Endothelial cell of umbilical vein (primary cell): ENCODE results near the gene GRIA4. TPM values are rescaled to one million over a fixed set of nuclear protein-coding genes. Genes with fewer than 3 reads are reported as not detected.

Experiments
- BruUV-seq: library from RNA; stranded (reverse); fragments of 400-500 nt; replicated peaks from 2 replicates; lab custom pipeline; 2021; lab: Mats Ljungman, UMichigan
- CTCF ChIA-PET: fragments of 300-600, 350-600 bp; sonication (Branson Sonifier 250); formaldehyde crosslinking; loops from one replicate; lab custom pipeline; 2021; ENCODE audit warnings: antibody characterized with exemption, inconsistent platforms; lab: Charles Lee
- POLR2A ChIA-PET: fragments of 300-600, 350-600 bp; sonication (Branson Sonifier 250); formaldehyde crosslinking; loops from one replicate; lab custom pipeline; 2021; ENCODE audit warnings: antibody characterized with exemption, inconsistent platforms; lab: Charles Lee
- DNase-seq: peaks from one replicate; pipeline ENCODE4 v3.0.0-alpha.2; 2011; ENCODE audit warnings: low read depth, low spot score
- FAIRE-seq: peaks from 2 replicates; lab custom pipeline; 2011; peaks lifted over from hg19 to GRCh38; lab: Jason Lieb, UNC
- H2AFZ ChIP-seq: 2 replicates; pipeline ENCODE4 v1.6.0; 2012; ENCODE audit warnings: low read depth, low read length, control low read depth, inconsistent platforms
- H3K27ac ChIP-seq: 2 replicates; pipeline ENCODE4 v1.5.1; 2011; ENCODE audit warnings: low read depth, mild to moderate bottlenecking, control low read depth, low read length, moderate library complexity; ENCODE audit not compliant: insufficient read depth
- H3K27me3 ChIP-seq, 2 experiments: 2 replicates each; pipeline versions ENCODE4 v1.6.0 to v1.6.1; 2011; ENCODE audit warnings: low read length in 2 of 2, mixed read lengths in 1 of 2; ENCODE audit not compliant: control insufficient read depth in 2 of 2, insufficient read depth in 2 of 2
- H3K36me3 ChIP-seq, 2 experiments: 2 replicates in 1 of 2; 3 replicates in 1 of 2; pipeline ENCODE4 v1.5.1; 2011; ENCODE audit warnings: low read length in 2 of 2, mild to moderate bottlenecking in 1 of 2, moderate library complexity in 1 of 2; ENCODE audit not compliant: control insufficient read depth in 2 of 2, insufficient read depth in 2 of 2; ENCODE audit errors: extremely low read depth in 1 of 2
- H3K4me1 ChIP-seq: 3 replicates; pipeline ENCODE4 v1.5.1; 2011; ENCODE audit warnings: mild to moderate bottlenecking, low read length; ENCODE audit not compliant: control insufficient read depth, insufficient read depth; ENCODE audit errors: extremely low read depth
- H3K4me2 ChIP-seq: 2 replicates; pipeline ENCODE4 v1.6.1; 2011; ENCODE audit warnings: low read length, control low read depth, mixed read lengths; ENCODE audit not compliant: insufficient read depth
- H3K4me3 ChIP-seq, 3 experiments: fragments of 200-600 bp in 1 of 3; sonication (generic), shearing (Covaris generic) in 1 of 3; replicated peaks in 1 of 3; 2 replicates each; pipeline ENCODE4 v1.5.1; 2011 to 2016; ENCODE audit warnings: control low read depth in 3 of 3, low read length in 3 of 3, mild to moderate bottlenecking in 2 of 3, inconsistent platforms in 1 of 3, low read depth in 1 of 3, moderate library complexity in 1 of 3; ENCODE audit not compliant: insufficient read depth in 1 of 3
- H3K79me2 ChIP-seq: 2 replicates; pipeline ENCODE4 v1.6.0; 2012; ENCODE audit warnings: low read length, inconsistent platforms; ENCODE audit not compliant: control insufficient read depth, insufficient read depth
- H3K9ac ChIP-seq: replicated peaks from 2 replicates; pipeline ENCODE3; 2011; ENCODE audit warnings: low read length, control low read depth; ENCODE audit not compliant: insufficient read depth; ENCODE audit errors: extremely low read depth
- H3K9me1 ChIP-seq: replicated peaks from 3 replicates; pipeline ENCODE4 v1.6.0; 2011; ENCODE audit warnings: mild to moderate bottlenecking, low read length; ENCODE audit not compliant: control insufficient read depth, insufficient read depth; ENCODE audit errors: extremely low read depth
- H3K9me3 ChIP-seq: replicated peaks from 2 replicates; pipeline ENCODE4 v1.5.1; 2012; ENCODE audit warnings: low read length, inconsistent platforms; ENCODE audit not compliant: control insufficient read depth, insufficient read depth
- H4K20me1 ChIP-seq: replicated peaks from 2 replicates; pipeline ENCODE3; 2011; ENCODE audit warnings: mild to moderate bottlenecking, low read length; ENCODE audit not compliant: control insufficient read depth, insufficient read depth; ENCODE audit errors: extremely low read depth
- EZH2 ChIP-seq: IDR thresholded peaks from 2 replicates; pipeline ENCODE4 v1.6.1; 2012; ENCODE audit warnings: borderline replicate concordance, low read depth, mild to moderate bottlenecking, moderate library complexity, low read length, inconsistent platforms; ENCODE audit not compliant: severe bottlenecking
- FOS ChIP-seq: IDR thresholded peaks from 2 replicates; pipeline ENCODE4 v1.6.1; 2011; ENCODE audit warnings: mild to moderate bottlenecking, low read length, moderate library complexity, borderline replicate concordance; ENCODE audit not compliant: insufficient read depth
- GATA2 ChIP-seq: IDR thresholded peaks from 2 replicates; pipeline ENCODE4 v1.7.0; 2011; ENCODE audit warnings: low read depth, mild to moderate bottlenecking, moderate library complexity, mixed read lengths, low read length; ENCODE audit not compliant: insufficient read length, insufficient read depth
- JUN ChIP-seq: IDR thresholded peaks from 2 replicates; pipeline ENCODE4 v1.6.1; 2011; ENCODE audit warnings: borderline replicate concordance, low read depth; ENCODE audit not compliant: insufficient read length, insufficient read depth
- MYC ChIP-seq: IDR thresholded peaks from one replicate; pipeline ENCODE4 v1.6.1; 2011; ENCODE audit warnings: mild to moderate bottlenecking, low read depth, low read length
- POLR2A ChIP-seq: IDR thresholded peaks from 2 replicates; pipeline ENCODE4 v1.6.1; 2012; ENCODE audit warnings: low read depth, mild to moderate bottlenecking, control low read depth, low read length
- POLR2AphosphoS5 ChIP-seq: IDR thresholded peaks from 2 replicates; pipeline ENCODE4 v1.6.1; 2012; ENCODE audit warnings: low read depth, mild to moderate bottlenecking, control low read depth, low read length, moderate library complexity; ENCODE audit not compliant: insufficient read depth
- dilution Hi-C: fragments of 300-500 bp; cut with MboI; formaldehyde crosslinking; loops from one replicate; pipeline ENCODE4 v1.15.0; 2019; ENCODE audit warnings: low sequenced_read_pairs; ENCODE audit not compliant: extremely low pct_ligation_motif_present
- intact Hi-C: fragments of 100-400 bp; cut with micrococcal nuclease; formaldehyde crosslinking; loops from one replicate; pipeline ENCODE4 v1.10.0; 2022
- polyA plus RNA-seq, 4 experiments: library from polyadenylated mRNA; depleted of rRNA in 3 of 4; stranded (reverse) in 3 of 4; unstranded in 1 of 4; fragments of >200 nt; gene quantifications; 2 replicates each; pipeline versions ENCODE4 v1.2.1 to v1.2.3, GENCODE V29; 2011 to 2012; ENCODE audit warnings: missing spikeins in 1 of 4
- total RNA-seq: library from RNA; stranded (reverse); gene quantifications from 2 replicates; pipeline ENCODE4 v1.2.3, GENCODE V29; 2021
- TF ChIP-seq, protein P1 (sequence below): IDR thresholded peaks from 2 replicates; pipeline ENCODE4 v1.6.1; 2011; ENCODE audit not compliant: insufficient read depth, insufficient read length
- TF ChIP-seq, protein P2 (sequence below), 2 donors: IDR thresholded peaks; 1 replicate in 1 of 2; 2 replicates in 1 of 2; pipeline ENCODE4 v1.5.1; 2011; ENCODE audit warnings: low read length in 2 of 2, mild to moderate bottlenecking in 2 of 2, moderate library complexity in 2 of 2, control low read depth in 1 of 2, inconsistent platforms in 1 of 2, low read depth in 1 of 2; ENCODE audit not compliant: insufficient read depth in 1 of 2; ENCODE audit errors: extremely low read depth in 1 of 2

Gene GRIA4
- total and polyA plus RNA-seq, 2 donors (not counting 3 experiments of a cell fraction or from before 2014, with no cell fraction given), result not detected

DNA sequence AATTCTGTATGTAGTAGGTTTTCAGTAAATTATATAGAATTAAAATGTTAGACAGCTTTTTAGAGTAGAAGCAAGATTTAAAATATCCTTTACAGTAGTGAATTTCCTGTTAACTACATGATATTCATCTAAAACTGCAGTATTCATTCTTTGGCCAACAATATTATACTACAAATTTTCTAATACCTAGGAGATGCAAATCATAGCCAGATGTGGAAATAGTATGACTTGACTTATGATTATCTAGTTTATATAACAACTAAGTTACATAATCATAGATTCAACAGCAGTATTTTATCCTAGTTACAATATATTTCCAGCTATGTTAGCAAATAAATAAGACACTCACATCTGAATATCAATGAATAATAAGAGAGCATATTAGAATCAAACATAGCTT is 249.0 kb downstream of the GRIA4 start:
- Histone ChIP-seq H4K20me1 (no peaks in the 10 kb centered on the region), H3K9ac (no peak overlapping the region), H3K79me2 (no peaks in the 10 kb centered on the region), H3K4me1 (no peaks in the 10 kb centered on the region), H3K4me3 (no peak overlapping the region), H3K4me2 (no peak overlapping the region), H3K27me3 (peaks cover 0 to 2% of the 10 kb centered on the region in 2 experiments), H3K27ac (no peak overlapping the region), H3K9me1 (no peaks in the 10 kb centered on the region), H3K9me3 (no peaks in the 10 kb centered on the region), H2AFZ (no peak overlapping the region), H3K36me3 (no peaks in the 10 kb centered on the region)
- POLR2A ChIA-PET, result no interaction called here
- no peak for TF ChIP-seq FOS
- TF ChIP-seq POLR2A, result no peak
- no peak for TF ChIP-seq POLR2AphosphoS5
- no peak for TF ChIP-seq GATA2
- no peak for TF ChIP-seq MYC
- BruUV-seq, result no TSS peak
- dilution Hi-C loops (no loop called here), intact Hi-C loops (no loop called here)
- FAIRE-seq (no peak), DNase-seq (no peak)
- CTCF ChIA-PET, result no interaction called here

DNA sequence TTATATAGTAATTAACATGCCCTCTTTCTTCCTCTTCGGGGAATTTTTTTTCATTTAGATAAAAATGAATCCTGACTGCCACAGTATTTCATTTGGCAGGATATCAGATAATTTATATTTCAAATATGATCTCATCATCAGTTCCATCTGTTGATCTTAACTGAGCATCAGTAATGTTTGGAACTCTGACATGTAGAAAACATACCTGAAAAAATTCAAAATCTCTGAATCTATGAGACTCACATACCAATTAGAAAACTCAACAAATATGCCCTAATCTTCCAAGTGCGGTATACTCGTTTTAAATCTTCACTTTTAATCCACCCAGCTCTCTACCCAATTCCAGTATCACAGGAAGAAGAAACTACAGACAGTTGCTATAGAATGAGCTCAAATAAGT is 250.2 kb downstream of the GRIA4 start:
- POLR2A ChIA-PET, result no interaction called here
- H3K4me2 ChIP-seq, result no peak overlapping the region
- H3K79me2 ChIP-seq, result no peaks in the 10 kb centered on the region
- FAIRE-seq, result no peak
- no peak overlapping the region for H3K9ac ChIP-seq
- no peaks in the 10 kb centered on the region for H3K36me3 ChIP-seq
- H3K27ac ChIP-seq, result no peak overlapping the region
- no peak for TF ChIP-seq MYC
- TF ChIP-seq POLR2AphosphoS5, result no peak
- TF ChIP-seq, protein P1, sequence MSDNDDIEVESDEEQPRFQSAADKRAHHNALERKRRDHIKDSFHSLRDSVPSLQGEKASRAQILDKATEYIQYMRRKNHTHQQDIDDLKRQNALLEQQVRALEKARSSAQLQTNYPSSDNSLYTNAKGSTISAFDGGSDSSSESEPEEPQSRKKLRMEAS, result no peak
- TF ChIP-seq, protein P2, sequence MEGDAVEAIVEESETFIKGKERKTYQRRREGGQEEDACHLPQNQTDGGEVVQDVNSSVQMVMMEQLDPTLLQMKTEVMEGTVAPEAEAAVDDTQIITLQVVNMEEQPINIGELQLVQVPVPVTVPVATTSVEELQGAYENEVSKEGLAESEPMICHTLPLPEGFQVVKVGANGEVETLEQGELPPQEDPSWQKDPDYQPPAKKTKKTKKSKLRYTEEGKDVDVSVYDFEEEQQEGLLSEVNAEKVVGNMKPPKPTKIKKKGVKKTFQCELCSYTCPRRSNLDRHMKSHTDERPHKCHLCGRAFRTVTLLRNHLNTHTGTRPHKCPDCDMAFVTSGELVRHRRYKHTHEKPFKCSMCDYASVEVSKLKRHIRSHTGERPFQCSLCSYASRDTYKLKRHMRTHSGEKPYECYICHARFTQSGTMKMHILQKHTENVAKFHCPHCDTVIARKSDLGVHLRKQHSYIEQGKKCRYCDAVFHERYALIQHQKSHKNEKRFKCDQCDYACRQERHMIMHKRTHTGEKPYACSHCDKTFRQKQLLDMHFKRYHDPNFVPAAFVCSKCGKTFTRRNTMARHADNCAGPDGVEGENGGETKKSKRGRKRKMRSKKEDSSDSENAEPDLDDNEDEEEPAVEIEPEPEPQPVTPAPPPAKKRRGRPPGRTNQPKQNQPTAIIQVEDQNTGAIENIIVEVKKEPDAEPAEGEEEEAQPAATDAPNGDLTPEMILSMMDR (IDR thresholded peaks at IDR 0.05; ENCODE audit: extremely low read depth in 1 of 2, insufficient read depth in 1 of 2, low read depth in 1 of 2, low read length in 2 of 2), result no peak
- TF ChIP-seq GATA2, result no peak
- no peak for TF ChIP-seq EZH2
- TF ChIP-seq JUN, result no peak
- DNase-seq, result no peak
- dilution Hi-C loops, result no loop called here
- peaks cover 0 to 2% of the 10 kb centered on the region in 2 experiments for H3K27me3 ChIP-seq
- no peak overlapping the region for H3K4me3 ChIP-seq
- H3K9me3 ChIP-seq, result no peaks in the 10 kb centered on the region
- no peak overlapping the region for H2AFZ ChIP-seq
- no peaks in the 10 kb centered on the region for H3K4me1 ChIP-seq
- CTCF ChIA-PET, result interaction anchor here (1.0 kb wide), 2 partner anchors 1065 to 1606 kb away, joined by 3 read pairs; no protein-coding TSS in a partner anchor
- intact Hi-C loops, result loop anchor here (5.0 to 10.0 kb wide), 5 partner anchors 813 to 1935 kb away; partner anchors contain the start of genes CARD16, CASP12 and PDGFD
- no peaks in the 10 kb centered on the region for H4K20me1 ChIP-seq
- no TSS peak for BruUV-seq
- H3K9me1 ChIP-seq, result no peaks in the 10 kb centered on the region
